Peyer's patch (tissue), 4 donors: Measurements from ENCODE around the gene FBXL2. TPM values are rescaled to one million over a fixed set of nuclear protein-coding genes. Genes with fewer than 3 reads are reported as not detected.
"Not testable (repeated sequence)": the region's sequence is repeated elsewhere in the genome, so short reads cannot be mapped to it uniquely, and the experiment has no call there.

Experiments
- DNase-seq, 3 donors: peaks; one replicate each; pipeline ENCODE4 v3.0.0-alpha.2; 2017 to 2019
- H3K27ac ChIP-seq, 4 donors: fragments of 200-600 bp; sonication (generic); one replicate each; pipeline ENCODE4 v1.5.1; 2016 to 2019
- H3K27me3 ChIP-seq, 2 donors: fragments of 200-600 bp; sonication (generic); one replicate each; pipeline ENCODE4 v1.5.1; 2019
- H3K36me3 ChIP-seq, 3 donors: fragments of 200-600 bp; sonication (generic); one replicate each; pipeline ENCODE4 v1.5.1; 2016 to 2019
- H3K4me1 ChIP-seq, 4 donors: fragments of 200-600 bp; sonication (generic); one replicate each; pipeline ENCODE4 v1.5.1; 2016 to 2019
- H3K4me3 ChIP-seq, 4 donors: fragments of 200-600 bp; sonication (generic); 1 replicate in 3 of 4; 2 replicates in 1 of 4; pipeline ENCODE4 v1.5.1; 2016 to 2019; ENCODE audit warnings: mild to moderate bottlenecking in 1 of 4
- H3K9me3 ChIP-seq, 4 donors: fragments of 200-600 bp; sonication (generic); one replicate each; pipeline ENCODE4 v1.5.1; 2016 to 2019; ENCODE audit warnings: mild to moderate bottlenecking in 1 of 4
- POLR2A ChIP-seq, 2 donors: fragments of 450-650 bp; IDR thresholded peaks; one replicate each; pipeline ENCODE4 v1.5.1; 2017; ENCODE audit warnings: antibody characterized with exemption in 2 of 2, mild to moderate bottlenecking in 2 of 2, moderate library complexity in 2 of 2
- total RNA-seq, 4 donors: library from RNA; depleted of rRNA; stranded (reverse); fragments of >200 nt; gene quantifications; one replicate each; pipeline ENCODE4 v1.1.0, GENCODE V29; 2016
- TF ChIP-seq, protein P1 (sequence below), 6 experiments: fragments of 450-650 bp in 4 of 6; fragments of 200-600 bp in 2 of 6; sonication (generic) in 1 of 6; IDR thresholded peaks; one replicate each; pipeline ENCODE4 v1.5.1; 2017 to 2019; ENCODE audit warnings: antibody characterized with exemption in 6 of 6, mild to moderate bottlenecking in 3 of 6, moderate library complexity in 1 of 6

FBXL2 gene
- total RNA-seq, 4 donors from 2014 or later: 1.2 to 4.7 (median 1.2) TPM; not detected in 1

DNA sequence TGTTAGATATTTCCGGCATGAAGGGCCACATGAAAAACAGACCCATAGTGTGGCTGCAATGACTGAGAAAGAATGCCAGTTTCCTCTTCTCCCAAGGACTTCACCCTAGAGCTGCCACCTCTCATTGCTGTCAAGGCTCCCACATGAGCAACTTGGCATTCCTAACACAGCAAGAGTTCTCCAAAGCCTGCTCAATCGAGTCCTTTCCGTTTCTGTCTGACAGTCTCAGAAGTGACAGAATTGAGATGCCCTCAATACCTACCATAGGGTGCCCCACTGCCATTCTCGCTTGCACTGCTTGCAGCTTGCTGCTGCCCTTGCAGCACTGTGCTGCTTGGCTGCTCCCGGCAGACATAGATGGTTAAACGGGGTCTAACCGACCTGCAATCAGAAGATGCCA lies 118.7 kb downstream of the FBXL2 start:
- peaks cover 0 to 98% (median 0%) of the 10 kb centered on the region in 3 donors for H3K36me3 ChIP-seq
- no peaks in the 10 kb centered on the region for H3K4me1 ChIP-seq
- H3K27me3 ChIP-seq: no peaks in the 10 kb centered on the region
- no peaks in the 10 kb centered on the region for H3K9me3 ChIP-seq
- TF ChIP-seq POLR2A (IDR thresholded peaks at IDR 0.05): no peak
- TF ChIP-seq, protein P1, sequence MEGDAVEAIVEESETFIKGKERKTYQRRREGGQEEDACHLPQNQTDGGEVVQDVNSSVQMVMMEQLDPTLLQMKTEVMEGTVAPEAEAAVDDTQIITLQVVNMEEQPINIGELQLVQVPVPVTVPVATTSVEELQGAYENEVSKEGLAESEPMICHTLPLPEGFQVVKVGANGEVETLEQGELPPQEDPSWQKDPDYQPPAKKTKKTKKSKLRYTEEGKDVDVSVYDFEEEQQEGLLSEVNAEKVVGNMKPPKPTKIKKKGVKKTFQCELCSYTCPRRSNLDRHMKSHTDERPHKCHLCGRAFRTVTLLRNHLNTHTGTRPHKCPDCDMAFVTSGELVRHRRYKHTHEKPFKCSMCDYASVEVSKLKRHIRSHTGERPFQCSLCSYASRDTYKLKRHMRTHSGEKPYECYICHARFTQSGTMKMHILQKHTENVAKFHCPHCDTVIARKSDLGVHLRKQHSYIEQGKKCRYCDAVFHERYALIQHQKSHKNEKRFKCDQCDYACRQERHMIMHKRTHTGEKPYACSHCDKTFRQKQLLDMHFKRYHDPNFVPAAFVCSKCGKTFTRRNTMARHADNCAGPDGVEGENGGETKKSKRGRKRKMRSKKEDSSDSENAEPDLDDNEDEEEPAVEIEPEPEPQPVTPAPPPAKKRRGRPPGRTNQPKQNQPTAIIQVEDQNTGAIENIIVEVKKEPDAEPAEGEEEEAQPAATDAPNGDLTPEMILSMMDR (IDR thresholded peaks at IDR 0.05): no peak
- H3K27ac ChIP-seq: no peak overlapping the region
- no peak overlapping the region for H3K4me3 ChIP-seq
- DNase-seq: no peak

DNA sequence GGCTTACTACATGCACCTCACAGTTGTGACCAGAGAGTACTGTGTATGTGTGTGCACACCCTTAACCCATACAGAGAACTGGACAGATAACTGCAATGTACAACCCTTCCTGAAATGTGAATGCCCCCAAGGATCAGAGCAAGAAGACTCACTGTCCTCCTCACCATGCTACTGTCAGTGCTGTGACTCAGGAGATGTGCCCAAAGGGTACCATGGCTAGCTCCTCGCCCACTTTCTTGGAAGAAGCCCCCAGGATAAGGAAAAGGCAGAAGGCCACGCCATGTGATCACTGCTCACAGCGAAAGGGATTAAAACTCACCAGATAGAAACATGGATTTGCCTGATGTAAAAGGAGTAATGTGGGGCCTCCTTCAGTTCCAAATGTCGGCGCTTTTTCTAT lies 121.2 kb downstream of the FBXL2 start:
- no peaks in the 10 kb centered on the region for H3K27me3 ChIP-seq
- H3K9me3 ChIP-seq: no peaks in the 10 kb centered on the region
- no peak for TF ChIP-seq POLR2A (IDR thresholded peaks at IDR 0.05)
- TF ChIP-seq, protein P1 (IDR thresholded peaks at IDR 0.05): no peak
- H3K4me3 ChIP-seq: no peak overlapping the region
- H3K36me3 ChIP-seq: peaks cover 0 to 97% (median 4%) of the 10 kb centered on the region in 3 donors
- H3K27ac ChIP-seq: no peak overlapping the region
- DNase-seq: no peak
- H3K4me1 ChIP-seq: no peaks in the 10 kb centered on the region

DNA sequence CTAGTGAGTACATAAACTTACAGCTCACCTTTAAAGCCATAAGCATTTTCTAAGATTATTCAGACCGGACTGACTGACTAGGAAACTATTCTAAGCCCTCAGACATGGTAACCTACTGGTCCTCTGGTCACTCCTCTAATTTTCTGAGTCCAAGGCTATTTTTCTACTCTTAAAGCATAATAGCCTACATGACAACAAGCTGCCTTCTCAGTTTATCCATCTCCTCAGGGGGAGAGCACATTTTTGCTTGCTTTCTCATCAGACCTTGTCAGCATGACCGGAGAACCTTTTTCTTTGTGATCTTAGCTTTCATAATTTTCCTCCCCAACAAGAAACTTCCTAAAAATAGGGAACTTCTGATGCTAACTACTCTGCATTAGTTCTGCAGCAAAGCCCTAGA lies 124.5 kb downstream of the FBXL2 start:
- Histone ChIP-seq H3K9me3 (no peaks in the 10 kb centered on the region), H3K4me1 (no peaks in the 10 kb centered on the region), H3K27ac (no peak overlapping the region), H3K36me3 (peaks cover 0 to 99% (median 4%) of the 10 kb centered on the region in 3 donors), H3K4me3 (no peak overlapping the region), H3K27me3 (no peaks in the 10 kb centered on the region)
- no peak for DNase-seq
- TF ChIP-seq POLR2A (IDR thresholded peaks at IDR 0.05): no peak
- TF ChIP-seq, protein P1 (IDR thresholded peaks at IDR 0.05): no peak

DNA sequence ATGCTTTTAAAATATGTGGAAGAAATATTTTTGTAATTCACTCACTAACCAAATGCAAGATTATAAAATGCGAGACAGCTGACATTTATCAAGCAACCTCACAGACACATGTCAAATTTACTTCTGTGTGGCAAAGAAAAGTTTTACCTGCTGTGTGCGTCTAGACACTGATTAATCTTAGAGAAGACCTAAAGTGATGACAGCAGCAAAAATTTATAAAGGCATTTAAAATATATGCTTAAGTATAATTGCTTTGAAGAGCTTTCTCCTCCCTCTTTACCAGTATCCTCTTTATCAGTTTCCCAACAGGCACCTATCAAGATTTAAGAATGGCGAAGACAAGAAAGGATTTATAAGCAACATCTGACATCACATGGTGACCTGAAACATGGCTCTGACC lies 125.7 kb downstream of the FBXL2 start:
- Histone ChIP-seq H3K27me3 (no peaks in the 10 kb centered on the region), H3K4me3 (no peak overlapping the region), H3K36me3 (peaks cover 0 to 98% (median 4%) of the 10 kb centered on the region in 3 donors), H3K9me3 (no peaks in the 10 kb centered on the region), H3K27ac (no peak overlapping the region), H3K4me1 (no peaks in the 10 kb centered on the region)
- no peak for DNase-seq
- TF ChIP-seq, protein P1 (IDR thresholded peaks at IDR 0.05): no peak
- TF ChIP-seq POLR2A (IDR thresholded peaks at IDR 0.05): no peak

DNA sequence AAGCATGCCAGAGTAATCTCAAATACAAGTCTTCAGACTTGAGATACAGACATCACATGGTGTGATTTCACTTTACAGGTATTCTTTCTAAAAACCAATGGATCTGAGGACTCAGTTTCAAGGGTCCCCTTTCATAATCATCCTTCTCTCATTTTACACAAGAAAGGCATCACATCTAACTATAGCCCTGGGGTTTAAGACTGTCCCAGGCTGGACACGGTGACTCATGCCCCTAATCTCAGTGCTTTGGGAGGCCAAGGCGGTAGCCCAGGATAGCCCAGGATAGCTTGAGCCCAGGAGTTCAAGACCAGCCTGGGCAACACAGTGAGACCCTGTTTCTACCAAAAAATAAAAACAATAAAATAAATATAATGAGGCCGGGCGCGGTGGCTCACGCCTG lies 126.5 kb downstream of the FBXL2 start:
- no peaks in the 10 kb centered on the region for H3K9me3 ChIP-seq
- H3K4me3 ChIP-seq: no peak overlapping the region
- no peaks in the 10 kb centered on the region for H3K4me1 ChIP-seq
- H3K27me3 ChIP-seq: no peaks in the 10 kb centered on the region
- peaks cover 0 to 98% (median 4%) of the 10 kb centered on the region in 3 donors for H3K36me3 ChIP-seq
- no peak overlapping the region for H3K27ac ChIP-seq
- DNase-seq: no peak
- TF ChIP-seq POLR2A (IDR thresholded peaks at IDR 0.05): no peak
- TF ChIP-seq, protein P1 (IDR thresholded peaks at IDR 0.05): no peak

DNA sequence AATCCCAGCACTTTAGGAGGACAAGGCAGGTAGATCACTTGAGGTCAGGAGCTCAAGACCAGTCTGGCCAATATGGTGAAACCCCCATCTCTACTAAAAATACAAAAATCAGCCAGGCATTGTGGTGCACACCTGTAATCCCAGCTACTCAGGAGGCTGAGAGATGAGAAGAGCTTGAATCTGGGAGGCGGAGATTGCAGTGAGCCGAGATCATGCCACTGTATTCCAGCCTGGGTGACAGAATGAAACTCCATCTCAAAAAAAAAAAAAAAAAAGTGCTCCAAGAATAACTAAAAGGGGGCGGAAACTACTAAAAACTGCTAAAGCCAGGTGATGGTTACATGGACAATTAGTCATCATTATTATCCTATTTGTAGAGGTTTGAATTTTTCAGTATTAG lies 133.6 kb downstream of the FBXL2 start:
- H3K9me3 ChIP-seq, H3K27me3 ChIP-seq, H3K4me1 ChIP-seq, DNase-seq, H3K27ac ChIP-seq, H3K4me3 ChIP-seq: not testable (repeated sequence)
- peaks cover 0 to 73% (median 0%) of the 10 kb centered on the region in 3 donors for H3K36me3 ChIP-seq
